NCI-H146 treated with DMSO at 0.1 percent for 48 hours (cell line): ENCODE data around the gene SIK3.

Experiments
- DNase-seq: peaks from one replicate; lab custom pipeline; 2025; ENCODE audit not compliant: unreplicated experiment; lab: John Stamatoyannopoulos, UW

The SIK3 gene

DNA sequence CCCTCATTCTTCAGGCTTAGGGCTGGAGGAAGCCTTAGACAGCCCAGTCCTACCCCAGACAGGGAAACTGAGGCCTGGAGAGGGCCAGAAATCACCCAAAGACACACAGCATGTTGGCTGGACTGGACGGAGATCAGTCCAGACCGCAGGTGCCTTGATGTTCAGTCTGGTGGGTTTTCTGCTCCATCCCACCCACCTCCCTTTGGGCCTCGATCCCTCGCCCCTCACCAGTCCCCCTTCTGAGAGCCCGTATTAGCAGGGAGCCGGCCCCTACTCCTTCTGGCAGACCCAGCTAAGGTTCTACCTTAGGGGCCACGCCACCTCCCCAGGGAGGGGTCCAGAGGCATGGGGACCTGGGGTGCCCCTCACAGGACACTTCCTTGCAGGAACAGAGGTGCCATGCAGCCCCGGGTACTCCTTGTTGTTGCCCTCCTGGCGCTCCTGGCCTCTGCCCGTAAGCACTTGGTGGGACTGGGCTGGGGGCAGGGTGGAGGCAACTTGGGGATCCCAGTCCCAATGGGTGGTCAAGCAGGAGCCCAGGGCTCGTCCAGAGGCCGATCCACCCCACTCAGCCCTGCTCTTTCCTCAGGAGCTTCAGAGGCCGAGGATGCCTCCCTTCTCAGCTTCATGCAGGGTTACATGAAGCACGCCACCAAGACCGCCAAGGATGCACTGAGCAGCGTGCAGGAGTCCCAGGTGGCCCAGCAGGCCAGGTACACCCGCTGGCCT, 267.9 kb downstream of the SIK3 start:
- no peak for DNase-seq

DNA sequence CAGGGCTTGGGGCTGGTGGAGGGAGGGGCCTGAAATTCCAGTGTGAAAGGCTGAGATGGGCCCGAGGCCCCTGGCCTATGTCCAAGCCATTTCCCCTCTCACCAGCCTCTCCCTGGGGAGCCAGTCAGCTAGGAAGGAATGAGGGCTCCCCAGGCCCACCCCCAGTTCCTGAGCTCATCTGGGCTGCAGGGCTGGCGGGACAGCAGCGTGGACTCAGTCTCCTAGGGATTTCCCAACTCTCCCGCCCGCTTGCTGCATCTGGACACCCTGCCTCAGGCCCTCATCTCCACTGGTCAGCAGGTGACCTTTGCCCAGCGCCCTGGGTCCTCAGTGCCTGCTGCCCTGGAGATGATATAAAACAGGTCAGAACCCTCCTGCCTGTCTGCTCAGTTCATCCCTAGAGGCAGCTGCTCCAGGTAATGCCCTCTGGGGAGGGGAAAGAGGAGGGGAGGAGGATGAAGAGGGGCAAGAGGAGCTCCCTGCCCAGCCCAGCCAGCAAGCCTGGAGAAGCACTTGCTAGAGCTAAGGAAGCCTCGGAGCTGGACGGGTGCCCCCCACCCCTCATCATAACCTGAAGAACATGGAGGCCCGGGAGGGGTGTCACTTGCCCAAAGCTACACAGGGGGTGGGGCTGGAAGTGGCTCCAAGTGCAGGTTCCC, 268.6 kb downstream of the SIK3 start, which contains the start of gene APOC3:
APOC3 (plus strand) TSS at position 383 of the 659 bp plus-strand sequence. CDS start 676 bp downstream, outside the sequence.
- no peak for DNase-seq

DNA sequence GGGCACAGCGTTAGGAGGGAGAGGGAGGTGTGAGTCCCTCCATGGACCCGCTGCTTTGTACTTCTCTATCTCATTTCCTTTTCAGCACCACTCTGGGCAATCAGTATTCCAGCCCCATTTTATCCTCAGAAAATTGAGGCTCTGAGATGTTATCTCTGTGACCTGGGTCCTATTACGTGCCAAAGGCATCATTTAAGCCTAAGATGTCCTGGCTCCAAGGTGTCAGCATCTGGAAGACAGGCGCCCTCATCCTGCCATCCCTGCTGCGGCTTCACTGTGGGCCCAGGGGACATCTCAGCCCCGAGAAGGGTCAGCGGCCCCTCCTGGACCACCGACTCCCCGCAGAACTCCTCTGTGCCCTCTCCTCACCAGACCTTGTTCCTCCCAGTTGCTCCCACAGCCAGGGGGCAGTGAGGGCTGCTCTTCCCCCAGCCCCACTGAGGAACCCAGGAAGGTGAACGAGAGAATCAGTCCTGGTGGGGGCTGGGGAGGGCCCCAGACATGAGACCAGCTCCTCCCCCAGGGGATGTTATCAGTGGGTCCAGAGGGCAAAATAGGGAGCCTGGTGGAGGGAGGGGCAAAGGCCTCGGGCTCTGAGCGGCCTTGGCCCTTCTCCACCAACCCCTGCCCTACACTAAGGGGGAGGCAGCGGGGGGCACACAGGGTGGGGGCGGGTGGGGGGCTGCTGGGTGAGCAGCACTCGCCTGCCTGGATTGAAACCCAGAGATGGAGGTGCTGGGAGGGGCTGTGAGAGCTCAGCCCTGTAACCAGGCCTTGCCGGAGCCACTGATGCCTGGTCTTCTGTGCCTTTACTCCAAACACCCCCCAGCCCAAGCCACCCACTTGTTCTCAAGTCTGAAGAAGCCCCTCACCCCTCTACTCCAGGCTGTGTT, 269.4 kb downstream of the SIK3 start:
- no peak for DNase-seq

DNA sequence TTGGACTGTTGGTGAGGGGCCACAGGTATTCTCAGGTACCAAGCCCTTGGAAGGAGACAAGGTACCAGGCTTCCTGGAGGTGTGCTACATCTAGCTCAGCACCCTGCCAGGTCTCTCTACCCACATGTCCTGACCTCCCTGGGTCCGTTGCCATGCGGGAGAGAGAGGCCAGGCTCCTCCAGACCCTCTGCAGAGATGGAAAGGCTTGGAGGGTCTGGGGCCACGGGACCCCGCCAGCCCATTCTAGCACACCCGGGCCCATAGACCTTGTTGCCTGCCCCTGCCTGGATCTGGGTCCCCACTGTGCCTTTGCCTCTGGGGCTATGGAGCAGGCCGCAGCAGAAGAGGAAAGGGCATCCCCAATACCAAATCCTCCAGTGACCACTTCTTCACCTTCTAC, 270.8 kb downstream of the SIK3 start:
- DNase-seq, result no peak

- no peak for DNase-seq
These were observed 271.3 kb downstream of the SIK3 start for GRCh38 chr11:116826751-116827431.

GRCh38 chr11:116825854-116826750, 272.1 kb downstream of the SIK3 start:
- no peak for DNase-seq

GRCh38 chr11:116825434-116825833, 272.8 kb downstream of the SIK3 start:
- DNase-seq, result no peak

DNA sequence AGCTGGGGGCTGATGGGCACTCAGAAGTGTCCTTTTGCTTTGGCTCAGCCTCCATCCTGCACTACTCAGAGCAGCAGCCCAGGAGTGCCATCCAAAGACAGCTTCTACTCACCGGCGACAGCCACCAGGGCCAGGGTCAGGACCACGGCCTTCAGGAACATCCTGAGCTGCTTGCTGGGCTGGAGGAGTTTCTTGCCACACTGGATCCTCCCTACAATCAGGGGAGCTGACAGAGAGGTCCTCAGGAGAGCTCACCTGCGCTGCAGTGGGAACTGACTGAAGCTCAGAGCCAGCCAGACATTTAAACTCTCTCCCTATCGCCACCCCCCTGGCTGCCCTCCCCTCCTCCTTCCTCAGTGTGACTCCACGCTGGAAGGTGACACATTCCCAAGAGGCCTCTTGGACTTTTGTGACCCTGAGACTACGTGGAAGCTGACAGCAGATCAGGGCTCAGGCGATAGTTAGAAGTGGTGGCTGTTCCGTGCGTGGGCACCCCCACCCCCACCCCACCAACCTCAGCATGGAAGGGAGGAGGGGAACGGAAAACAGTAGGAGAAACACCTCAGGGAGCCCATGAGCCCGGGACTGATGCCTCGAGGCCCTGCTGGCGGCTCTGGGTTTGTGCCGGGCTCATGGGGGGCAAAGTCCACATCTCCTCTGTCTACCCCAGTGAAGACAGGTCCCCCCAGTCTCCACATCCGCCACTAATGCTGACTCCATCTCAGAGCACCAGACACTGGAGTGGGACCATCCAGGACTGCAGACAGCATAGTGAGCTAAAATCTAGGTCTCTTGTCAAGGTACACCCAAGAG, 275.0 kb downstream of the SIK3 start, which contains the start of gene APOA4:
APOA4 (minus strand) TSS at position 274 of the 813 bp plus-strand sequence; CDS start at position 161, 113 bp downstream.
- DNase-seq, result no peak

- DNase-seq, result no peak
These were observed 275.7 kb downstream of the SIK3 start for GRCh38 chr11:116822575-116822974.

DNA sequence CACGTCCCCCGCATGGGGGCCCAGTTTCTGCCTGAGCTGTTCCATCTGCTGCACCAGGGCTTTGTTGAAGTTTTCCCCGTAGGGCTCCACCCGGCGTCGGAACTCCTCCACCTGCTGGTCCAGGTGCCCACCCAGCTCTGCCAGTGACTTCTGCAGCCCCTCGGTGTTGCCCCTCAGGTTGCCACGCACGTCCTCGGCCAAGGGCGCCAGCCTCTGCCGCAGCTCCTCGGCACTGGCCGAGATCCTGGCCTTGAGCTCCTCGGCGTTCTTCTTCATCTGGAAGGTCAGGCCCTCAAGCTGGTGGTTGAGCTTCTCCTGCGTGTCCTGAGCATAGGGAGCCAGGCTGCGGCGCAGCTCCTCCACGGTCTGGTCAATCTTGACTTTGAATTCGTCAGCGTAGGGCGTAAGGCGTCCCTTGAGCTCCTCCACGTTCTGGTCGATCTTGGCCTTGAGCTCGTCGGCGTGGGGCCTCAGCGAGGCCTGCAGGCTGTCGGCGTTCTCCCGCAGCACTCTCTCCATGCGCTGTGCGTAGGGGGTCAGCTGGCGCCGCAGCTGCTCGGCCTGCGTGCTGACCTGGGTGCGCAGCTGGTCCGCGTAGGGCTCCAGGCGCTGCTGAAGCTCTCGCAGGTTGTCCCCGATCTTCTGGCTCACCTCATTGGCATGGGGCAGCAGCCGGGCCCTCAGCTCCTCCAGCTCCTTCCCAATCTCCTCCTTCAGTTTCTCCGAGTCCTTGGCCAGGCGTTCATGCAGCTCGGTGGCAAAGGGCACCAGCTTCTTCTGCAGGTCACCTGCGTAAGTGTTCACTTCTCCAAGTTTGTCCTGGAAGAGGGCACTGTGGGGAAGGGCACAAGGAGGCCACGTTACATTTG, 276.9 kb downstream of the SIK3 start:
- no peak for DNase-seq

DNA sequence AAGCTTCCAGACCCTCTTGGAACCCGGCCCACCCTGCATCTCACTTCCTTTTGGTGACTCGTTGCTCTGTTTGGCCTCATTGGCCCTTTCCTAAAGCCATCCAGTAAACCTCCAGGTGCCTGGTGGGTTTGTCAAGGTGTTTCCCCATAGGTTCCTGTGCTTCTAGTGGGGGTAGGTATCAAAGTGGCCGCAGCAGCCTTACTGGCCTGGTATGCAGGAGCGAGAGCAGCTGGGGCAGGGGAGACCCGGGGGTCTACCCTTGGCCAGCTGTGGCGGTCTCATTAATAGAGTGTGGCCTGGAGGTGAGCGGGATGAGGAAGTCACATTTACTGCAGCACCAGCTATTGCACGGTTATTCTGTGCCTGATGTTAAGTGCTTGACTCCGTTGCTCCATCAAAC, 279.2 kb downstream of the SIK3 start:
- no peak for DNase-seq

DNA sequence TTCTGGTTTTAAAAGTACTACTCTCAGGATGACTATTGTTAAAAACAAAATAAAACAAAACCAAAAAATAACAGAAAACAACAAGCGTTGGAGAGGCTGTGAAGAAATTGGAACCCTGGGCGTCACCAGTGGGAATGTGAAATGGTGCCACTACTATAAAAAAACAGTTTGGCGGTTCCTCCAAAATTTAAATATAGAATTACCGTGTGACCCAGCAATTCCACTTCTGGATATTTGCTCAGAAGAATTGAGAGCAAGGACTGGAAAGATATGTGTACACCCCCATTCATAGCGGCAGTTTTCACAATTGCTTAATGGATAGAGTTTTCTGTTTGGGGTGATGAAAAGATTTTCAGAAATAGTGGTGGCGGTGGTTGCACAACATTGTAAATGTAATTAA, 283.7 kb downstream of the SIK3 start:
- no peak for DNase-seq

GRCh38 chr11:116813781-116814471, 284.3 kb downstream of the SIK3 start:
- no peak for DNase-seq

GRCh38 chr11:116813170-116813569, 285.1 kb downstream of the SIK3 start:
- DNase-seq, result no peak

DNA sequence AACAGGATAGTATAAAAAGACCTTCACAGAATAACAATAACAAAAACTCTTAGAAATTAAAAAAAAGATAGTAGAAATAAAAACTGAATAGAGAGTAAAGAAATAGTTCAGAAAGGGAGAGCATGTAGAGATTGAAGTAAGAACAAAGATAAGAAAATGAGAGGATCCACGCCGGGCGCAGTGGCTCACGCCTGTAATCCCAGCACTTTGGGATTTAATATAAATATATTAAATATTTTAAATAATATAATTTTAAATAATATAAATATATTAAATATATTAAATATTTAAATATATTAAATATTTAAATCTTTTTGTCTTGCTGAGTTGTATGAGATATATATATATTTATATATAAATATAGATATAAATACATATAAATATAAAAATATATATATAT, 286.1 kb downstream of the SIK3 start:
- DNase-seq, result no peak

- DNase-seq, result no peak
These were observed 287.0 kb downstream of the SIK3 start for GRCh38 chr11:116811194-116811593.
